T-helper 2 cell (primary cell): ENCODE data around the gene AAK1.
"Not testable (repeated sequence)": the region's sequence is repeated elsewhere in the genome, so short reads cannot be mapped to it uniquely, and the experiment has no call there.

Source experiments
- DNase-seq, 5 experiments: peaks; one replicate each; pipeline versions ENCODE4 v3.0.0 to v3.0.0-alpha.2; 2012 to 2022

AAK1 gene

DNA sequence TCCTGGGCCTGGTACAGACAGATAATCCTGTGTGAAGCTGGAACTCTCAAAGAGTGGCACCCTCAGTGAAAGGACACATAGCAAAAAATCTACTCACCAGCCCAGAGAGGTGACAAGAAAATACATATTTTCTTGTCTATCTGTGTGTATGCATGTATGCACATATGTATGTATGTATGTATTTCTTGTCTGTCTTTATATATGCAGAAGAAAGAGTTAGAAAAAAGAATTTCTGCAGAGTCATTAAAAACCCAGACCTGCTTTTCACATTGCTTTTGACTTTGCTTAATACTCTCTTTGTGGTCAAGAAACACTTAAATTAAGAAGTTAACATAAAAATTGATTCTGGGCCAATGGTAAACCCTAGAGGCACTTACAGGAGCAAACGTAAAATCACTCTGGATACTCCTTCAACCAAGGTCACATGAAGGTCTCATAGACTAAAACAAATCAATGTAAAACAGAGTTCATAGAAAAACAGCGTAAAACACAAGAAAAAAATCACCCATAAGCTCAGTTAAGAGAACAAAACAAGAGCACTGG is 16.5 kb upstream of the AAK1 start:
- no peak for DNase-seq

DNA sequence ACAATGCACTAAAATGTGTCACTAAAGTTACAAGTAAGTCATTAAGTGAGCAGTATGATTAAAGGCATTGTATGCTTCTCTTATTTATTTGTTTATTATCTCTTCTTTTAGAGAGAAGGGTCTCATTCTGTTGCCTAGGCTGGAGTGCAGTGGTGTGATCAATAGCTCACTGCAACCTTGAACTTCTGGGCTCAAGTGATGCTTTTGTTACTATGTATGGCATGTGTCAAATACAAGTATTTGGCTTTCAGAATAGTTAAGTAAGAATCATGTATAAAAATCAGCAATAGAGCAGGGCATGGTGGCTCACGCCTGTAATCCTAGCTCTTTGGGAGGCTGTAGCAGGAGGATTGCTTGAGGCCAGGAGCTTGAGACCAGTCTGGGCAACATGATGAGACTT is 15.8 kb upstream of the AAK1 start:
- DNase-seq = no peak

DNA sequence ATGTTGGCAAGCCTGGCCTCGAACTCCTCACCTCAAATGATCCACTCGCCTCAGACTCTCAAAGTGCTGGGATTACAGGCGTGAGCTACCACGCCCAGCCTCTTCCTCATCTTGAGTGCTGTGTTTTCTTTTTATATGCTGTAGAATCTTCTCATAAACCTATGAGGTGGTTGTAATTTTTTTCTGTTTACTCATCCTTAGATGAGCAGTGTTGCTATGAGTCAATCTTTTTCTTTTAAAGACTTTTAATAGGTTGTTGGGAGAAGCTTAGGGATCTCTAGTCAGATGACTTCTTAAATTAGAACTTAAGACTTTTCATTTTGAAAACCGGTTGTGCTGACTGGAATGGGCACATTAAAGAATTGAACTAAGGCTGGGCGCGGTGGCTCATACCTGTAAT is 8.7 kb upstream of the AAK1 start:
- peak in 1 of 5 experiments; percentile 29 for DNase-seq

DNA sequence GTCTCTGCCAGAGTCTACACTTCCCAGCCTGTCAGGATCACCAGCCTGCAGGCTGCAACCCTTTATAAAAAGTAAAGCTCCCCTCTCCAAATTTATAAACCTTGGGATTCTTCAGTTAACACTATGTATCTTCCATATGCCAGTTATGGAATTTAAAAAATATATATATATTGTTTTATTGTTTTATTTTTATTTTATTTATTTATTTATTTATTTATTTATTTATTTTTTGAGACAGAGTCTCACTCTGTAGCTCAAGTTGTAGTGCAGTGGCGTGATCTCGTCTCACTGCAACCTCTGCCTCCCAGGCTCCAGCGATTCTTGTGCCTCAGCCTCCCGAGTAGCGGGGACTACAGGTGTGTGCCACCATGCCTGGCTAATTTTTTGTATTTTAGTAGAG is 3.7 kb upstream of the AAK1 start:
- not testable (repeated sequence) for DNase-seq

DNA sequence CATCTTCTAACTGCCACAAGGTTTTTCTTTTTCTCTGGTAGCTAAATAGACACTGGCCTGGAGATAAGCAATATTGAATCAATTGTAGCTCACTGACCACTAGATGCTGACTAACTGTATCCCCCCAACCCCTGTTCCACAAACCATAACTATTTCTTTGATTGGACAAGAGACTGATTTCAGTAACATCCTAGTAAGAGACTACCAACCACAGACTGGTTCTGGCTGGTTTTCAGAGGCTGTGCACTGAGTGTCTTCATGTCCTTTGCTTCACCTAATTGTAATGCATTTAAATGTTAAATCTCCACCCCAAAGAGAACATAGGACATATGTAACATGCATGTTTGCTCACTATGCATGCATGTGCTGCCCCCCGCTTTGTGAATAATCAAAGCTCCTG is 3.2 kb upstream of the AAK1 start:
- DNase-seq = peak in 1 of 5 experiments; percentile 66

DNA sequence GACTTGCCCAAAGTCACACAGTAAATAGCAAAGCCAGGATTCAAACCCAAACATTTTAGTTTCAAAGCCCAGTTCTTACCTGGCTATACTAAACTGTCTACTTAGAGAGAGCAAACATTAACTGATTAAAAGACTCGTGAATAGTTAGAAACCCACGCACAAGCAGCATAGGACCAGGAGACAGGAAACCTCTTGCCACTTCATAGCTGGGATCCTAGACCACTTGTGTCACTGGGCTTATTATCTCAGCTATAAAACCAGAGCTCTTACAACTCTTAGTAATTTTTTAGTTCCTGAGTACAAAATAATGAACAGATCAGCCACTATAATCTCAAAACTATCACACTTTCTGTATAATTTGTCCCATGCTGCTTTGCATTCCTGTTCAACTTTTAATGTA is 2.4 kb upstream of the AAK1 start:
- peak in 3 of 5 experiments; percentile 42 to 82 (median 48) for DNase-seq

DNA sequence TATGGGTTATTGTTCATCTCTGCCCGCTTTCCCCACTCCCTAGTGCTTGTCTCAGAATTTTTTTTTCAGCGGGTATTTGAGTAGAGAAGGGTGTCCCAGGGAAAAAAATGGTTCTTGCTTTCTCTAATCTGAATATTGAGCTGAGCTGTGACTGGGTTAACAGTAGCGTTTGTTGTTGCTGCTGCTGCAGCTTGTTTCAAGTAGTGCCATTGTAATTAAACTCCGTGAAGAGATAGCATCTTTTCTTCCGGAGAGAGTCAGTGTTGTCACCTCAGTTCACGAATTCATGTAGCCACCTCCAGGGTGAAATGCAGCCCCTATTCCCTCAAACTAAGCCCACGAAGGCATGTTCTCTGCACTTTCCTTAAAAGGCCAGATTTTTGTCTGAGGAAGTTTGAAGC is 1.5 kb upstream of the AAK1 start:
- DNase-seq = peak in 3 of 5 experiments; percentile 28 to 94 (median 64)

DNA sequence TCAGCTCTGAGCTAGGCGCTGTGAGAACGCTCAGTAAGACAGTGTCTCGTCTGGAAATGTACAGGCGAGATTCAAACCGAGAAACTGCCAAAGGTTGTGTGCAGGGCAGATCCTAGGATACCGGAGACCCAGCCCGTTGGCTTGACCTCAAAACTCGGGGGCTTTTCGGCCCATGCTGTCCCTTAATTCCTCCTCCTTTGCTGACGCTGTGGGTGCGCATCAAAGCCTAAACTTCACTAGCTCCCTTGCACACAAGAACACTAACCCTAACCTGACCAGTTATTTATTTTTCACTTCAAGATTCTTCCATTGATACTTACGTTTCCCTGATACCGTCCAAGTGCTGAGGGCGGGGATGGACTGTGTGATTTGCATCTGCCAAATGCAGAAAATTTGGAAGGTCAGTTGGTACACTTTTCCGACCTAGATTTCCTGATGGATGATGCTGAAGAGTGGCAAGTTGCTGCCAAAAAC is 1.0 kb upstream of the AAK1 start:
- DNase-seq = no peak

DNA sequence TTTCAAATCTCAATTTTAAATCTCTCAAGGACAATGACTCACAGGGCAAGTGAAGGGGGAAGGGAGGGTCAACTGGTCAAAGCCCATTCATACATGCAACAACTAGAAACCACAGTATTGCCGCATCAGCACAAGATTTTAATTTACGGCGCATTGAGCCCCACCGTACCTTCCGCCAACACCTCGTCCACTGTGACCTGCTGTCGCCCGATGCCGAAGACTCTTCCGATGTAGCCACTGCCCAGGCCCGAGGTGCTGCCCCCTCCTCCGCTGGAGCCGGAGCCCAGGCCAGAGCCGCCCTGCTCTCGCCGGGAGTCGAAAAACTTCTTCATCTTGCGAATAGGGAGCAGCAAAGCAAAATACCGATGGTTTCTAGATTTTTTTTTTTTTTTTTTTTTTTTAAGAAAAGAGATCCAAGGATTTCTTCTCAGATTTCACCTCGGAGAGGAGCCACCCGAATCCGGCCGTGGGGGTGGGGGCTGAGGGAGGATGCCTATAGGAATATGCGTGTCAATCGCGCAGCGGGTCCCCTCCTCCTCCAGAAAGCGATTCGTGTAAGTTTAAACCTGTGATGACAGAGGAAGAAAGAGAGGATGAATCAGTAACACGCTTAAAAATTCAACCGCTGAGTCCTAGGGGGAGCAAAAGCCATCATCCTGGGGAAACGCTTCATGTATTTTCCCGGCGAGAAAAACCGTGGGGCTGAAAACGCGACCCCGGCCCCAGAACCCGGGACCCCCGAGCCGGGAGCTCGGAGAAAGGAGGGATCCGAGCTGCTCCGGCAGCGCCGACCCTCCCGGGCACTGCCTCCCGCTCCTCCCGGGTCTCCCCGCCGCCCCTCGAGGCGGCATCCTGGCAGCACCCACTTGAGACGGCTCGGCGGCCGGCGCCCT is 584 bp downstream of the AAK1 start:
- peak in 4 of 5 experiments; percentile 44 to 66 (median 52) for DNase-seq

DNA sequence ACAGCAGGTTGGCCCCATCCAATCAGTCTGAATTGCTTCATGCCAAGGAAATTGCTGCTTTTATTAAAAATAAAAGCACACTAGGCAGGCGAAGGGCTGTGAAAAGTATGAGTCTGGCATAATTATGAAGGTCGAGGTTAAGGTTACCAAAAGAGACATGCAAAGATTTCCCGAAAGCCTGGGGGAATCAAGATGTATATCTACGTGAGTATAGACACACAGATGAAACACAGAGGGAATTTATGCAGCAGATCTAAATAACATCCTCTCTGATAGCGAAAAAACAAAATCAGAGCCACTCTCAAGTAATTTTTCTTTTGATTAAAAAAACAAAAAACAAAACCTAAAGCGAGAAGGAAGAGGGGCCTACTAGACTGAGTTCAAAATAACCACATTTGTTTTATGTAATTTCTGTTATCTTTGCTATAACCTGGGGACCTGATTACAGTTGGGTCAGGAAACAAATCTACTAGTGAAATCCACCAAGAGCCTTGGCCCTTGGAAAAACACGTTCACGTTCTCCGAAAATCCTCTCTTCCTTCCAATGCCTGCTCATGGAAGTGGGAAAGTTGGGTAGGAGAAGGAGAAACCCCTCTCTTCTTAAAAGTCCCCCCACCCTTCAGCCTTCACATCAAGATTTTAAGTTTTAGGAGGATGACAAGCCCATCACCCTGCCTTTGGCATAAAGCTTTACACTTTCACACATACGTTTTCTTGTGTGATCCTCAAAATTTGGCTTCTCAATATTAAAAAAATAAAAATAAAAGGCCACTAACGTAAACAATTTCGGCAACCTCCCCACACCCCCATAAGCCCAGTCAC is 1.4 kb downstream of the AAK1 start:
- no peak for DNase-seq

DNA sequence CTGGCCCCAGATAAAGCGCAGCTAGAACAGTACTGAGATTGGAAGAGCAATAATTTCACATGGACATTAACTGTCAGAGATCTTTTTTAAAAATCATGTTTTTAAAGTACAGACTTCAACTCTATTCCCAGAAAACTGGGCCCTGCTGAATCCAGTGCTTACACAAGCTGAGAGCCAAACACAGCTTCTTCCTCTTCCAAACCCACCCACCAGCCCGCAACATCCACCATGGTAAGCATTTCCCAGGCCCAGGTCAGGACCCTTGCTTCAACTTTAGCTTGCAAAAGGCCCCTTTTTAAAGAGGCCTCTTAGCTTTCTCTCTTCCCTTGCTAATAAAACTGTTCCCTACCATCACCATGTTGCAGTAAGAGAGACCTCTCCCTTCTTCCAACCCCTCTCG is 2.1 kb downstream of the AAK1 start:
- DNase-seq = no peak

DNA sequence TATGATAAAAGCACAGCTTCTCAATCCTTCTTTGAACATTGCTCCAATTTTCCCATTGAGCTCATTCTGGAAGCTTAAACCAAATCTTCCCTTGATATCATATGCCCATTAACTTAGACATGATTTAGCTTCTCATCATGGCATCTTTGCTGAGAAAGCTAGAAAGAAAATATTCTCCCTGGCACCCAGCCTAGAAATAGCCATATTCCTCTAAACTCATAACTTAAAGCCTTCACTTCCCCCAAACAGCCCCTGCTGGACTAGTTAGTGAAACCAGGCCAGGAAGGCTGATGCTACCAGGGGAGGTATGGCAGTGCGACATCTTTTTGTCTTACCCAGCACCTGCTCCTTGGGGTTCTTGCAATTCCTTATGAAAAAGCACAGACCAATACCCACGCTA is 4.3 kb downstream of the AAK1 start:
- no peak for DNase-seq

DNA sequence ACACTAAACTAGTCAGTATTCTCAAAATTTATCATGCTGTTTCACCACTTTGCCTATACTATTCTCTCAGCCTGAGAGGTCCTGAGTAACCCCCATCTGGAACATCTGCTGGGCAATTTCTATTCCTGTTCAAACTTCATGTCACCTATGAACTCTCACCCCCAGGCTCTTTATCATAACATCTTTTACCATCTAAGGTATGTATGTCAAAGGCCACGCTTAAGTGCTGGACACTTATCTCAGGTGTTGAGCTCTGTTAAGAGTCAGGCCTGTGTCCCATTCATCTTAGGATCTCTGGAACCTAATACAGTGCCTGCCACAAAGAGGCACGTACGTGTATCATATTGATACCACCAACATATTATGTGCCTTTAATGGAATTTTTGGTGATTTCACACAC is 4.9 kb downstream of the AAK1 start:
- DNase-seq = no peak

DNA sequence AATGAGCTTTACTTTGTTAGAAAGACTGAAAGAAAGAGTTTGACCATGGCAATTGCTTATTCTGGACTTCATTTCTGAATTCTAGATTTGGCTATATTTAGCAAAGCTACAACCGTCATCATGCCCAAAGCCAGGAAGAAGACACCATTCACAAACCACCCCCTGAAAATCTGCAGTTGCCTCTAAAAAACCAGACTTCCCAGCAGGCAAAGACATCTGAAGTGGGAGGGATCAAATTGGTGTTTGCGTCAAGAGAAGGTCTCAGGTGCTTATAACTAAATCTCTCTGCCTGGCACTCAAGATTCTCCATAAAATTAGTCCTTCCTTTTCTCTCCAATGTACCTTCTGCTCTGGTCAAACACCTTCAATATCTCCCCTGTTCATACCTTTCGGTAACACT is 5.6 kb downstream of the AAK1 start:
- DNase-seq = no peak

DNA sequence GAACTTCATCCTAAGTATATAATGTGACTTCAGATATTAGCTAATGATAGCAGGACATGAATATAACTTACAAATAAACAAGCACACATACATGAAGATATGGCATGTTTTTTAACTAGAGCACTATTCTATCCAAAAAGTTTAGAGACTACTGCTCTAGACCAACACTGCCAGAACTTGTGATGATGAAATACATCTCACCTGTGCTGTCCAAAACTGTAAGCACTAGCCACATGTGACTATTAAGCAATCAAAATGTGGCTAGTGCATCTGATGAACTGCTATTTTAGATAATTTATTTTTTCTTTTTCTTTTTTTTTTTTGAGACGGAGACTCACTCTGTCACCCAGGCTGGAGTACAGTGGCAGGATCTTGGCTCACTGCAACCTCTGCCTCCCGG is 7.1 kb downstream of the AAK1 start:
- DNase-seq = no peak

DNA sequence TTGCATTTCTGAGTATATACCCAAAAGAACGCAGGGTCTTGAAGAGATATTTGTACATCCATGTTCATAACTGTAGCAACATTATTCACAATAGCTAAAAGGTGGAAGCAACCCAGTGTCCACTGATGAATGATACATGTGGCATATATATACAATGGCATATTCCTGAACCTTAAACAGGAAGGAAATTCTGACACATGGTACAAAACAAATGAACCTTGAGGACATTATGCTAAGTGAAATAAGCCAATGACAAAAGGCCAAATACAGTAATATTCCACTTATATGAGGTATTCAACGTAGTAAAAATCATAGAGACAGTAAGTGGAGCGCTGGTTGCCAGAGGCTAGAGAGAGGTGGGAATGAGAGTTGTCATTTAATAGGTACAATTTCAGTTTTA is 8.1 kb downstream of the AAK1 start:
- DNase-seq = no peak

DNA sequence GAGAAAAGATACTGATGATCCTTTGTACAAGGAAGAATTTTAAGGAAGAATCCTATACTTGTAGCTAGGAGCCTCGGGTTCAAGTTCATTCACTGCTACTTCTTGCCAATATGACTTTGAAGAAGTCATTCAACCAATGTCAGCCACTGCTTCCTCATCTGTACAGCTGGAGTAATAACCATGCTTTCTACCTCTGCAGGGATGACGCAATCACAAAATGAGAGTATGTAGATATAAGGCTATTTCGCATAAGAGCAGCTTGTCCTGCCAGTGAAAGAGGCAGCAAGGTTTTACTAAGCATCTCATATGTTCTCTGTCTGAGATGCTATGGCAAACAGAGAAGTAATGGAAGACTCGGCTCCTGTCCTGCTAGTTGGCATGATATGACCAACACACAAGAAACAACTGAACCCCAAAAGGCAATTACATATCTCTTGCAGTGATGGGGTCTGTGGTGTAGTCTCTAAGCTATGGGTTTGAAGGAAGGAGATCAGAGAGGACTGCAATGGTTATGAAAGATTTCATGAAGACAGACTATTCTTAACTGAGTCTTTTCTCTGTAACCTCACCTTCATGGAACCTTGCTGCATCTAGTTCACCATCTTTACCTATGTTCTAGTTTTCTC is 9.2 kb downstream of the AAK1 start:
- DNase-seq = no peak

DNA sequence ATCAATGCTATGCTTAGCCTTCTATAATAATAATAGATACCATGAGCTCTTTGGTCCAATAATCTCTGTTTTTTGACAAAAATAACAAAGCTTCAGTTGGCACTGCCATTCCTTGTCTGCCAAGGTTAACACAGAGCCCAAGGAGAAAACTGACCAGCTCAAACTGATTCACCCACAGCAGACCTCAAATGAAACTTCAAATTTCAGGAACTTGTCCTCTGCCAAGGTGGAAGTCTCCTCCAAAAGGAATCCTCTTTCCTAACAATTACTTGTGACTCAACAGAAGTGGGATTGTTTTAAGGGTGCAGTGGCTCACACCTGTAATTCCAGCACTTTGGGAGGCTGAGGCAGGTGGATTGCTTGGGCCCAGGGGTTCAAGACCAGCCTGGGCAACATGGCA is 12.1 kb downstream of the AAK1 start:
- no peak for DNase-seq

DNA sequence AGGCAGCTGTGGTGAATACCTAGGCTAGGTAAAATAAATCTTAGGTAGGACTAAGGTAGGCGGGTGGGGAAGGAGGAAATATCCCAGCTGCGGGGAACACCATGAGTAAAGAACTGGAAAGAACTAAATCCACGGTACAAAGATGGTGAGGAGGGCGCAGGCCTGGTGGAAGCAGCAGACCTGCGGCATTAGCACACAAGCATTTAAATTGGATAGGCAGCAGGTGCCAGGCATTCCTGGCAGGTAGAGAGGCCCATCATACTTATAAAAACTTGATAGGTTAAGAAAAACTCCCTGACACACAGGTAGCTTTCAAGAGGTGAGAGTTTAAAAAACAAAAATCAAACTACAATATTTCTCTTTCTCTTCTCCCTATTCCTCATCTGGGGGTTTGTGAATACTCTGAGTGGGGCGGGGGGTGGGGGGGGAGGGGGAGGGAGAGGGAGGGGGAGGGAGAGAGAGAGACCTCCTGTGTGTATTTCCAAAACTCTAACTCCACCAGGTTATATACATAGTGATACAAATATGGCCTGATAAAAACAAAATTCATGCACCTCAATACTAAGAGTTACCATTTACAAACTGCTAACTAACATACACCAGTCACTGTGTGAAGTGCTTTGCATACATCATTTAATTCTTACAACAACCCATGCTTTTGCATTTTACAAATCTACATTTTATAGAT is 13.5 kb downstream of the AAK1 start:
- DNase-seq = no peak

DNA sequence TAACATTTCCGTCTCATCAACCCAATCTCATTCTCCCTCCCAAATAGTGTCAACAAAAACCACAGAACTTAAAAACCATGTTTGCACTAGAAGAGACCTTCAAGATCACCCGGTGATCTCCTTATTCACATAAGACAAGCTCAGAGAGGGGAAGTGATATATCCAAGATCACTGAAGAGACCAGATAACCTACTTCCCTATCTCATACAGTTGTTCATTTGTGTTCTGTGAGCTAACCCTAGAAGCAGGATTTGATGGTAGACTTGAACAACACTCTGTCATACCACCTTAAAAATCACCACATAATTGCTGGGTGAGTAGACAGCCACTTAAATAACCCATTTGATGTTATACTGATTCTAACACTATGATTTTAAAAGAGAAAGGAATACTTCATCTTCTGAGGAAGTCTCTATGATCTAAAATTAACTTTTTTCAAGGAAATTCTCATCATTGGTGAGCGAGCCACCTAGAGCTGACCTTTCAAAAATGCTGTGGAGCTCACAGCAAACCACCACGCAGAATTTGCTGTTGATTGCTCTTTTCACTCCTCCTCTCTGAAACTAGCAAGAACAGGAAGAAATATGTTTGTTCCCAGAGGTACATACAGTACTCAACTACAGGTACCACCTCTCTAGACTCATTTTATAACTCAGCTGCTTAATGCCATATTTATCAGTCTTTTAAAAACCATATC is 15.1 kb downstream of the AAK1 start:
- peak in 1 of 5 experiments; percentile 40 for DNase-seq

DNA sequence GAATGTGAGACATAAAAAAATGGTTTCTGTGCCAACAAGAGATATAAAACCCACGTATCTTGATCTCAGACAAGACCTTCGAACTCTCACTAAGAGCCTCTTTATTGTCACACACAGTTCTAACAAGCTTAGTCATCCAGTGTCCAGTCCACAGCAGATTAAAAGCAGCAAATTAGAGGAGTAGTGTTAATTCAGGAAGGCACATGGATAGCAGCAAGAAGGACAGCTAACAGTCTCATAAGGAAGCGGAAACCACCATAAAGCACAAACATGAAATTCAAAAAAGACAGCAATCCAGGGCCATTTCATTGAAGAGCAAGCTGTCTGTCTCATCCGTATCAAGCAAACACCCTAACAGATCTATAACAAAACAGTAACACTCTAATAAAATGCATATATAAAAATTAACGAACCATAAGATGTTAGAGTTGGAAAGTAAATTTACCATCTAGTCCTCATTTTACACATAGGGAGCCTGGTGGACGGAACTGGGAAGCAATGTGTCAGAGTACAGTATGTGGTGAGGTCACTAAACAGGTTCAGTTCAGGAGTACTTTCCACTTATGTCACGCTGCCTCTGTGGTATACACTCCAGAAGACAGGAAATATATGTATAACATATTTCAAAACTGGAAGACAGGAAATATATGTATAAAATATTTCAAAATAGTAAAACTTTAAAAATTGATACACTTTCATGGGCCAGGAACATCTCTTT is 18.3 kb downstream of the AAK1 start:
- DNase-seq = no peak
